T-helper 17 cell (primary cell): ENCODE data around the gene TNFRSF1B. TPM values are rescaled to one million over a fixed set of nuclear protein-coding genes. Genes with fewer than 3 reads are reported as not detected.
A peak's percentile ranks its signal among the peaks of the same experiment; 100 is the strongest.

Experiments
- ATAC-seq: fragments of 150-1000 bp; cut with Tn5 transposase; 2 replicates; pipeline ENCODE4 v1.10.0; 2021; ENCODE audit warnings: mild to moderate bottlenecking, moderate library complexity
- DNase-seq, 3 donors: peaks; one replicate each; pipeline versions ENCODE4 v3.0.0 to v3.0.0-alpha.2; 2020 to 2021
- H3K9me3 ChIP-seq: one replicate; pipeline ENCODE4 v1.7.0; 2013; ENCODE audit warnings: low read length, mild to moderate bottlenecking; ENCODE audit not compliant: control insufficient read depth, poor library complexity, severe bottlenecking
- H3K27ac Mint-ChIP-seq: one replicate; pipeline ENCODE4 v1.8.0; 2022; ENCODE audit warnings: mild to moderate bottlenecking, moderate library complexity, mixed read lengths
- H3K27me3 Mint-ChIP-seq: one replicate; pipeline ENCODE4 v1.8.0; 2022; ENCODE audit warnings: mixed read lengths
- H3K36me3 Mint-ChIP-seq: one replicate; pipeline ENCODE4 v1.8.0; 2022; ENCODE audit warnings: low read depth, mixed read lengths
- H3K4me1 Mint-ChIP-seq: one replicate; pipeline ENCODE4 v1.8.0; 2022; ENCODE audit warnings: mild to moderate bottlenecking, mixed read lengths
- H3K4me3 Mint-ChIP-seq: one replicate; pipeline ENCODE4 v1.8.0; 2022; ENCODE audit warnings: mild to moderate bottlenecking, moderate library complexity, mixed read lengths
- total RNA-seq, 4 donors: library from RNA in 2 of 4; stranded (reverse) in 2 of 4; gene quantifications; one replicate each; pipeline ENCODE4 v1.2.3 and lab custom pipeline; 2022 to 2026

Gene TNFRSF1B
- total RNA-seq, 2 donors from 2014 or later: 127 to 132 TPM

DNA sequence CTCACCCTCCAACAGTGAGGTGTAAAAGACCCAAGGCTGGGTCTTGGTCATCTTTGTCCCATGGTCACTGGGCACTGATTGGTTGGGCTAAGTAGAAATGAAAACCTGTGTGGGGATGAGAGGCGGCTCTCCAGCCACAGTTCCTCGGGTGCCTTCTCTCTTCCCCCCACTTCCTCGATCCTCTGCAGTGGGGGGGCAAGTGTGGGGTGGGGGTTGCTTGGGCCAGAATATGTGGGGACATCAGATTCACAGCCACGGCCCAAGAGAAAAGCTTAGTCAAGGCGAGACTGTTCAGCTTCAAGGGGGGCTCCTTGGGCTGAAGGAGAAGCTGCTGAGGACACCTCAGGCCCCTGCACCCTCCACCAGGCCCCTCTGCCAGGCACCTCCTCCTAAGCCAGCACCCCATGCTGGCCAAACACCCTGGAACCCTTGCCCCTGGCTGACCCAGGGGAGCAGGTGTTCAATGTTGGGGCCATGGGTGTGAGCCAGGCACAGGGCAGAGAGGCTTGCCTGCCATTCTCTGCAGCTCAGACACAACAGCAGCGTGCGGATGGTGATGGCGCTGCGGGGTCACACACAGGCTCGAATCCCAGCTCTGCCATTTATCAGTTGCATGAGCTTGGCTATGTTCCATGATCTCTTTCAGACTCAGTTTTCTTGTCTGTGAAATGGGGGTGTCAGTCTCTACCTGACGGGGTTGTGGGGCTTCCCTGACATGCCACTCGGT is 21.0 kb upstream of the TNFRSF1B start:
- ATAC-seq: no peak
- Mint-ChIP-seq H3K4me3 (no peak overlapping the region), H3K4me1 (peaks cover 52% of the 10 kb centered on the region), H3K27me3 (no peaks in the 10 kb centered on the region), H3K27ac (peak overlapping the region; percentile 96), H3K36me3 (no peaks in the 10 kb centered on the region)
- H3K9me3 ChIP-seq: no peaks in the 10 kb centered on the region
- DNase-seq: no peak

DNA sequence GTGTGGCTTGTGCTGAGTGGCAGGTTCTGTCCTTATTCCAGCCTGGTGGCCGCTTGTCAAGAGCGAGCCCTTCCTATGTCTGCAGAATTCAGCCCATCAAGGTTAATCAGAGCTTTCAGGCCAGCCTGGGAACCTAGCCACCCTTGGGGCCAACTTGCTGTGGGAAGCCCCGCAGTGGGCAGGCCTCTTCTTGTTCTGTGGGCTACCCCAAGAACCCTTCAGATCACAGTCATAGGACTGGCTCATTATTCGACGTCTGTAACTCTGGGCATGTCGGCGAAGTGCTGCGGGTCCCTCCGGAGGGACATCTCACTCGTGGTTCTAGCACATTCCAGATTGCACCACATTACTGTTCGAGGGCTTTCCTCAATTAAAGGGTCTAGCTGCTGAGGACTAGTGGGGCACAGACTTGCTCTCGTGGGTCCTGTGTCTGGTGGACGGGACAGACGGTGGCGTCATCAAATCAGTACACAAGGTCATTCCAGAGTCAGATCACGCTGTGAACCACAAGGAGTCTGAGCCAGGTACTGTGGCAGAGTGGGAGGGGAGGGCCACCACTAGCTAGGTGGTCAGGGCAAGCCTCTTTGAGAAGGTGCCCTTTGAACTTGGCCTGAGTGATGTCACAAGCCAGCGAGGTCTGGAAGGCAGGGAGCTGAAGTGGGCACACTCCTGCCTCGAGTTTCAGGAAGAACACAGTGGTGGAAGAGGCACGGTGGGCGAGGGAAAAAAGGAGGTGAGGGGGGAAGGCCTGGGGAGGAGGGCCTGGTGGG is 20.3 kb upstream of the TNFRSF1B start:
- Mint-ChIP-seq H3K4me1 (peaks cover 59% of the 10 kb centered on the region), H3K27ac (peak overlapping the region; percentile 96), H3K36me3 (no peaks in the 10 kb centered on the region)

DNA sequence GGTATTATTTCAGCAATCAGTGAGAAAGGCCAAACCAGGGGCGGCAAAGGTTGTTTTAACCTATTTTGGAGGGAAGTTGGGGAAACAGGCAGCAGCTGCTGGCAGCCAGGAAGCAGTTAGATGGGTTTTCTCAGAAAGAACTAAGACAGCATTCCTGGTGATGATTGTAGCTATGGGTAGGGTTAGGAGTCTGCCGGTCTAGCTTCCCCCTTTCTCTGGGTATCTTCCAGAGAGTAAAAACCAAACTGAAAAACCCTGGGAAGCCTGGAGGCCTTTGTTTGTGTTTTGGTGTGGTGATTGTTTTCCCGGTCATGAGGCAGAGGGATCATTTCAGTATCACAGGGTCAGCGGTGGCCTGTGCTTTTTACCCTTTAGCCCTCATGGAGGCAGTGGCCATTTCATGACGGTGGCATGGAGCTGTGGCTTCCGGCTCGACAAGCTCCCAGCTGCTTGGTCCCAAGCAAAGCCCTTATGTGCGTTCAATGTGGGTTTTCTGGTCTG is 19.5 kb upstream of the TNFRSF1B start:
- H3K4me3 Mint-ChIP-seq: peak overlapping the region; percentile 68
- no peak for DNase-seq
- H3K4me1 Mint-ChIP-seq: peaks cover 65% of the 10 kb centered on the region
- no peaks in the 10 kb centered on the region for H3K36me3 Mint-ChIP-seq
- peak overlapping the region; percentile 96 for H3K27ac Mint-ChIP-seq
- no peak for ATAC-seq
- H3K9me3 ChIP-seq: no peaks in the 10 kb centered on the region
- H3K27me3 Mint-ChIP-seq: no peaks in the 10 kb centered on the region

More for the DNA sequence above, 20.3 kb upstream of the TNFRSF1B start:
- no peaks in the 10 kb centered on the region for H3K9me3 ChIP-seq
- no peak for ATAC-seq
- Mint-ChIP-seq H3K27me3 (no peaks in the 10 kb centered on the region), H3K4me3 (peak overlapping the region; percentile 68)
- no peak for DNase-seq

DNA sequence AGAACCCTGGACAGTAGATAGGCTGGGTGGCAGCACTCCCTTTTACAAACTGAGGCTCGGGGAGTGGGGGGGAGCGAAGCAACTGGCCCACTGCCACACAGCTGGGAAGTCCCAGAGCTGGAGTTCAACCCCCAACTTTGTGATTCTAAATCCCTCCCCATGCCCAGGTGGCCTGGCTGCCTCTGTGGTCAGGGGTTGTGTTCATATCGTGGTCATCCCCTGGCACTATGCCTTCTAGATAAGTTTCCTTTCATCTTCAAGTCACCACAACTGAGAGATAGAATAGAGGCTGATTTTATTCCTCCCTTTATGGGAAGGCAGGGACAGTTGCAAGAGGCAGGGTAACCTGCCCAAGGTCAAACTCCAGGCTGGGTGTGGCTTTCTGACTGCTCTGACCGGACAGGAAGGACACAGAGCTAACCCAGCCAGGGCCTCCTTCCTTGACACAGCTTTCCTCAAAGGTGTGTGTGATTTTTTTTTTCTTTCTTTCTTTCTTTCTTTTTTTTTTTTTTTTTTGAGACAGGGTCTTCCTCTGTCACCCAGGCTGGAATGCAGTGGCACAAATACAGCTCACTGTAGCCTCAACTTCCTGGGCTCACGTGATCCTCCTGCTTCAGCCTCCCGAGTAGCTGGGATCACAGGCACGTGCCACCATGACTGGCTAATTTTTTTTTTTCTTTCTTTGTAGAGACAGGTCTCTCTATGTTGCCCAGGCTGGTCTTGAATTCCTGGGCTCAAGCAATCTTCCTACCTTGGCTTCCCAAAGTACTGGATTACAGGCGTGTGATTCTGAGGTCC is 18.4 kb upstream of the TNFRSF1B start:
- DNase-seq (no peak), ATAC-seq (no peak)
- no peaks in the 10 kb centered on the region for H3K27me3 Mint-ChIP-seq
- peaks cover 68% of the 10 kb centered on the region for H3K4me1 Mint-ChIP-seq
- peak overlapping the region; percentile 58 for H3K4me3 Mint-ChIP-seq
- no peaks in the 10 kb centered on the region for H3K9me3 ChIP-seq
- H3K36me3 Mint-ChIP-seq: no peaks in the 10 kb centered on the region
- H3K27ac Mint-ChIP-seq: peak overlapping the region; percentile 92

DNA sequence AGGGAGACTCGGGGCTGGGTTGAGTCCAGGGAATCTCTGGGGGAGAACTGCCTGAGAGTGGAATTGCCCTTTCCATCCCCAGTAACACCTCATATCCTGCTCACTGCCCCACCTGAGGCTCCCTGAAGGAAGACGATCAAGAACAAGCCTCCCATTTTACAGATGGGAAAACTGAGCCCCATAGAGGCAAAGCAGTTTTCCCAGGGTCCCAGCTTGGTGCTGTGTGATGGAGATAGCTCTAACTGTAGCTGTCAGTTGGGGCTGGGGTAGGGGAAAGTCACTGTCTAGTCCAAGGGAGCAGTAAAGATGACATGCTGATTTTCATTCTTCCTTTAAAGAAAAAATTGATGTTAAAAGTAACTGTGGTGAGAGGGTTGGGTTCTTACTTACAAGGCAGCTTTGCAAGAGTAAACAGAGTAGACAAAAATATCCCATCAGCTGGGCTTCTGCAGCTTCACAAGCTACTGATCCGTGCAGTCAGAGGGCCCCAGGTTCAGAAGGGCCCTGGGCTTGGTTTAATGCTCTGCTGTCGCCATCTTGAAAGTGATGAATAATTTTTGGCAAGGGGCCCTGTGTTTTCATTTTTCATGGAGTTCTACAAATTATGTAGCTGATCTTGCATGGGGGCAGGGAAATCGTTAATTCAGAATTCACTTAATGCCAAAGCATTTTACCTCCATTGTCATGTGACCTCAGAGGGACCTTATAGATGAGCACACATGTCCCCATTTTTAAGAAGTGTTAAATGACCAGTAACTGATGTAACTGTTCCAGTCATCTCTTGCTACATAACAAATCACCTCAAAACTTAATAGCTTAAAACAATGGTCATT is 17.6 kb upstream of the TNFRSF1B start:
- H3K27me3 Mint-ChIP-seq: no peaks in the 10 kb centered on the region

DNA sequence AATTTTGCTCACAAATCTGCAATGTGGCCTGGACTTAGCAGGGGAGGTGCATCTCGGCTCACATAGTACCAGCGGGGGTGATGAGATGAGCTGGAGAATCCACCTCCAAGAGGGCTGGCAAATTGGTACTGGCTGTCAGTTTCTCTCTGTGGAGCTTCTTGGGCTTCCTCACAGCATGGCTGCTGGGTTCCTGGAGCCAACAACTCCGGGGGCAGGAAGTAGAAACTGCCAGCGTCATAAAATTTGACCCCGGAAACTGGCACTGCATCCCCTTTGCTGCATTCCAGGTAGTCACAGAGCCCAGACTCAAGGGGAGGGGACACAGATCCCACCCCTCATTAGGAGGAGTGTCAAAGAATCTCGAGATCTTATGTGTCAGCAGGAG is 17.0 kb upstream of the TNFRSF1B start:
- DNase-seq (no peak), ATAC-seq (no peak)
- Mint-ChIP-seq H3K36me3 (no peaks in the 10 kb centered on the region), H3K27ac (peak overlapping the region; percentile 92), H3K4me3 (peak overlapping the region; percentile 83), H3K4me1 (peaks cover 63% of the 10 kb centered on the region), H3K27me3 (no peaks in the 10 kb centered on the region)
- H3K9me3 ChIP-seq: no peaks in the 10 kb centered on the region

More for the DNA sequence above, 17.6 kb upstream of the TNFRSF1B start:
- peak overlapping the region; percentile 56 for H3K4me3 Mint-ChIP-seq
- DNase-seq (no peak), ATAC-seq (no peak)
- H3K27ac Mint-ChIP-seq: peak overlapping the region; percentile 92
- peaks cover 64% of the 10 kb centered on the region for H3K4me1 Mint-ChIP-seq
- no peaks in the 10 kb centered on the region for H3K9me3 ChIP-seq
- H3K36me3 Mint-ChIP-seq: no peaks in the 10 kb centered on the region

DNA sequence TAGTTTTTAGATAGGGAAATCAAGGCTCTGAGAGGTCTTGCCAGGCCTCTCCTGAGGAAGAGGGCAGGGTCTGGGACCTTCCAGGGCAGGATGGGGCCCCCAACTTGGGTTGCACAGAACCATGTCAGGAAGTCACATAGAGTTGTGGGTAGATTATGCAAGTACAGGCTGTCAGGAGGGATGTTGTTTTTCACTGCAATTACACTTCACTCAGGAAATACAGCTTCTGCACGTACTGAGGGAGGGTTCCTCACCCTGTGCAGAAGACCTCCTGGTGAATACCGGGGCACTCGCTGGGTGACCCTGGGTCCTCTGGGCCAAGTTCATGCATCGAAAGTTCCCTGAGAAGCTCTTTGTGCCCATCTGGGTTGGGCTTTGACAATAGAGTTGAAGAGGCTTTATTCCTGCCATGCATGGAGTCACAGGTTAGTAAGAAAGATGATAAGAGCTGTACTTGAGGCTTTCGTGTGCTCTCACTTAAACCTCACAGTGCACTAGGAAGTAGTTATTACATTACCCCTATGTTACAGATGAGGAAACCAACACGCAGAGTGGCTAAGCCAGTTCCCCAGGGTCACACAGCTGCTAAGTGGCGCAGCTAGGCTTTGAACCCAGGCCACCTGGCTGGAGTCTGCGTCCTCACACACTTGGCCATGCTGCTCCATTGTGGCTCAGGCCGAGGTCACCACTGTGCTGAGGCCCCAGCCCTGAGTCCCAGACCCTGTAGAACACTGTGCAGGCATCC is 16.2 kb upstream of the TNFRSF1B start:
- ATAC-seq (peak; percentile 78), DNase-seq (no peak)
- Mint-ChIP-seq H3K27me3 (no peaks in the 10 kb centered on the region), H3K36me3 (peaks cover 3% of the 10 kb centered on the region), H3K27ac (peak overlapping the region; percentile 92), H3K4me1 (peaks cover 67% of the 10 kb centered on the region), H3K4me3 (peak overlapping the region; percentile 83)
- no peaks in the 10 kb centered on the region for H3K9me3 ChIP-seq

DNA sequence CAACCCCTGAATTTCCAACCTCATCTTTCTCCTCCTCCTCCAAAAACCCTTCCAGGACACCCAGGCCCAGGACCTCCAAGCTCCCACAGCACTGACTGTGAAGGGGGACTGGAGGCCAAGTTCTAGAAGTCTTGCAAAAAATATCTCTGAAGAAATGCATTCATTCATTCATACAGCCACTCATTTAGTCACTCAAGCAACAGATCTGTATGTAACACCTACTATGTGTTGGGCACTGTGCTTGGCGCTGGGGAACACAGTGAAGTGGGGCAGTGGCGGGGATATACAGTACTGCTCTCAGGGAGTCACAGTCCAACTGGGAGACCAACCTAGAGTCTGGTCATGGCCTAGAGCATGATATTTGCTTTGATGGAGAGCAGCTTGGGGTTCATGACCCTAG is 15.3 kb upstream of the TNFRSF1B start:
- Mint-ChIP-seq H3K36me3 (peaks cover 3% of the 10 kb centered on the region), H3K27ac (peak overlapping the region; percentile 92), H3K4me3 (peak overlapping the region; percentile 75), H3K27me3 (no peaks in the 10 kb centered on the region), H3K4me1 (peaks cover 70% of the 10 kb centered on the region)
- DNase-seq: no peak
- ATAC-seq: no peak
- H3K9me3 ChIP-seq: no peaks in the 10 kb centered on the region

DNA sequence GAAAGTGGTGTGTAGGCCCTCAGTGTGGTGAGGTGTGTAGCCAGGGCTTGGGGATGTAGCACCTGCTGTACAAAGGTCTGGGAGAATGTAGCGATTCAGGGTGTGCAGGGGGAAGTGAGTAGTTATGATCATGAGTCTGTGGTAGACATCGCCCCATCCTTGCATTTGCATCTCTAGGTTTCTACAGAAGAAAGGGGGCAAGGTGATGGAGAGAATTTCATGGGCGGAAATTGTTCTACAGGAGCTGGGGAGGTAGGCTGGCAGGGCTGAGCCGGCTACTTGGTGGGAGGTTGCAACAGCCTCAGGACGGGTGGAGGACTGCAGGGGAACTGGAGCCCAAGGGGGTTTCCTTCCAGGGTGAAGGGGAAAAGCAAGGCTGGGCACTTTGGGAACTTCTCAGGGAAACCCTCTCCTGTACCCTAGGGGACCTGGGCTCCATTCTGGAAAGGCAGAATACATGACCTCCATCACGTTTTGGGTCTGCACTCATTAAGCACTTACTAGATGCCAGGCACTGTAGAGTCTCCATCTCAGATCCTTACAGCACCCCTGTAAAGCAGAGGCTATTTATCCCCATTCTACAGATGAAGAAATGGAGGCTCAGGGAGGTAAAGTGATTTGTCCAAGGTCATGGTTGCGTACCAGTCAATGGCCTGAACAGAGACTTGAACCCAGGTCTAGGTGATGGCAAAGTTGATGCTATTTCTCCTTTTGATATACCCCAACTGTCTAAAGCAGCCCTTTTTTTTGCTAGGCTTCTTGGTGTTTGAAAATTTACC is 14.5 kb upstream of the TNFRSF1B start:
- ATAC-seq (peak; percentile 38), DNase-seq (no peak)
- Mint-ChIP-seq H3K27me3 (no peaks in the 10 kb centered on the region), H3K4me1 (peaks cover 66% of the 10 kb centered on the region), H3K36me3 (peaks cover 3% of the 10 kb centered on the region), H3K4me3 (peak overlapping the region; percentile 75), H3K27ac (peak overlapping the region; percentile 92)
- H3K9me3 ChIP-seq: no peaks in the 10 kb centered on the region

DNA sequence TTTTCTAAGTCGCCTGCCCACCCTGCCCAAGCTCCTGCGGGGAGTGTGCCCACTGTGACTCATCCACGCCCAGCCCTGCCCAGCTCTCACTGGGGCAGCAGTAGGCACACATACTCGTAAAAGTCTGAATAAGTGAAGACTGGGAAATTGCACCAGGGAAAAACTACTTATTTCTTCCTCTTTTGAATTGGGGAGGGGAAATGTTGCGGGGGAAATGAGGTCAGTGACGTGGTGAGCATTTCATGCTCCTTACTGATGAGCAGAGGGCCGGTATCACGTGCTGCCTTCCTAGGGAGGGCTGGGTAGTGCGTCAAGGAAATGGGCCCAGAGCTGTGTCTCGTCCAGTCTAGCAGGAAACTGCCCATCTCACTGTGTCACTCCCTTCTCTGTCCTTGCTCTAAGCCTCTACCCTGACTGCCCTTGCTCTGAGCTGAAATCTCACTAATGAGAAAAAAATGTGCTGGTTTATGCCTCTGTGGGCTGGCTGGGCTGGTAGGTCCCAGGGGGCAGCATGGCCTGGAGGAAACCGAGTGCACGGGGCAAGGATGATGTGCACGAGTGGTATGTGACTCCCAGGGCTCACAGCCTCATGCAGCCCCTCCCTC is 13.5 kb upstream of the TNFRSF1B start:
- DNase-seq (peak in 1 of 3 donors; percentile 34), ATAC-seq (peak; percentile 44)
- Mint-ChIP-seq H3K36me3 (peaks cover 3% of the 10 kb centered on the region), H3K4me3 (peak overlapping the region; percentile 67), H3K27ac (peak overlapping the region; percentile 92), H3K27me3 (no peaks in the 10 kb centered on the region), H3K4me1 (peaks cover 70% of the 10 kb centered on the region)
- no peaks in the 10 kb centered on the region for H3K9me3 ChIP-seq

DNA sequence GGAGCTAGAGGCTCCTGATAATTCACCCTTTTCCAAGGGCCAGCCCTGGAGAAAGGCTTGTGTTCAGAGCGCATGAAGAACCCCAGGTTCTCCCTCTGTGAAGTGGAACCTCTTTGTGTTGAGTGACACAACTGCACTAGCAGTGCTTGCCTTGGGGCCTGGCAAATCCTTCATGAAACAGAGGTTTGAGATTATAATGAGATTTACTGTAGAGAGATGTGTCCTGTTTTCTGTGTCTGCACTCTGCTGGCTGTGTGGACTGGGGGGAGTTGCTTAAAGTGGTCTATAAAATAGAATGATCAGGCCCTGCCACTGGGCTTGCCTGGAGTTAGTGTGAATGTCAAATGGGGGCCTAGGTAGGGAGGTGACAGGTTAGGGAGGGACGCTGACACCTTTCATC is 11.5 kb upstream of the TNFRSF1B start:
- DNase-seq: no peak
- no peaks in the 10 kb centered on the region for H3K27me3 Mint-ChIP-seq
- peak overlapping the region; percentile 47 for H3K4me3 Mint-ChIP-seq
- H3K9me3 ChIP-seq: no peaks in the 10 kb centered on the region
- peaks cover 66% of the 10 kb centered on the region for H3K4me1 Mint-ChIP-seq
- peaks cover 3% of the 10 kb centered on the region for H3K36me3 Mint-ChIP-seq
- H3K27ac Mint-ChIP-seq: peak overlapping the region; percentile 98
- no peak for ATAC-seq
